K562 (cell line): ENCODE data around the gene SPAG4. TPM values are rescaled to one million over a fixed set of nuclear protein-coding genes. Genes with fewer than 3 reads are reported as not detected.

ENCODE experiments used
- CXXC5 ChIP-seq: fragments of 250-450 bp; sonication (Bioruptor Pico); IDR thresholded peaks from 2 replicates; pipeline ENCODE4 v1.8.0; 2022; ENCODE audit warnings: inconsistent platforms, mild to moderate bottlenecking, moderate library complexity
- DIDO1 ChIP-seq: fragments of 450-650 bp; IDR thresholded peaks from 2 replicates; pipeline ENCODE4 v1.6.1; 2016; ENCODE audit warnings: low read depth, missing biosample characterization, missing genetic modification characterization
- HDAC6 ChIP-seq: IDR thresholded peaks from 2 replicates; pipeline ENCODE4 v1.6.1; 2012; ENCODE audit warnings: low read depth, mild to moderate bottlenecking, control low read depth, inconsistent platforms, low read length, moderate library complexity
- KAT2B ChIP-seq: IDR thresholded peaks from one replicate; pipeline ENCODE4 v1.6.1; 2012; ENCODE audit warnings: low read depth, mild to moderate bottlenecking, control low read depth, inconsistent platforms, low read length, moderate library complexity
- KDM5B ChIP-seq: fragments of 200-600 bp; sonication (generic); IDR thresholded peaks from 2 replicates; pipeline ENCODE4 v1.6.1; 2012; ENCODE audit warnings: low read depth, mild to moderate bottlenecking, moderate library complexity, low read length, control low read depth, inconsistent platforms; ENCODE audit not compliant: insufficient replicate concordance
- LEF1 ChIP-seq: fragments of 450-650 bp; IDR thresholded peaks from 2 replicates; pipeline ENCODE4 v1.6.1; 2016; ENCODE audit warnings: mild to moderate bottlenecking
- MCM7 ChIP-seq, 2 experiments: fragments of 450-650 bp; IDR thresholded peaks; 2 replicates each; pipeline ENCODE4 v1.6.1; 2016 to 2018
- NFE2L1 ChIP-seq: fragments of 450-650 bp; IDR thresholded peaks from 2 replicates; pipeline ENCODE4 v1.6.1; 2016; ENCODE audit warnings: missing genetic modification characterization, low read depth, mild to moderate bottlenecking, missing compliant biosample characterization, moderate library complexity, borderline replicate concordance
- POLR2A ChIP-seq: fragments of 450-650 bp; conservative IDR thresholded peaks from 2 replicates; pipeline ENCODE4 v1.6.1; 2016
- RBM34 ChIP-seq: fragments of 200-400 bp; formaldehyde crosslinking; IDR thresholded peaks from 2 replicates; pipeline ENCODE4 v1.6.1; 2018; ENCODE audit warnings: low read length, borderline replicate concordance; ENCODE audit not compliant: insufficient read depth
- SP1 ChIP-seq: sonication (generic); formaldehyde crosslinking; IDR thresholded peaks from 2 replicates; pipeline ENCODE4 v1.8.1; 2022; ENCODE audit warnings: mild to moderate bottlenecking, missing genetic modification reagents
- SRSF9 ChIP-seq: fragments of 200-400 bp; formaldehyde crosslinking; IDR thresholded peaks from 2 replicates; pipeline ENCODE4 v1.6.1; 2017; ENCODE audit warnings: low read depth, low read length, borderline replicate concordance
- ZNF174 ChIP-seq: fragments of 250-450 bp; sonication (Bioruptor Pico); IDR thresholded peaks from 2 replicates; pipeline ENCODE4 v1.4.0; 2020; ENCODE audit warnings: mild to moderate bottlenecking
- ZNF197 ChIP-seq: fragments of 200-800 bp; sonication (Bioruptor generic); IDR thresholded peaks from 2 replicates; pipeline ENCODE4 v1.6.1; 2016; ENCODE audit warnings: low read depth, missing genetic modification characterization, missing compliant biosample characterization
- ZNF431 ChIP-seq: sonication (generic); formaldehyde crosslinking; IDR thresholded peaks from 2 replicates; pipeline ENCODE4 v1.8.0; 2022; ENCODE audit warnings: mild to moderate bottlenecking, missing genetic modification reagents
- ZNF561 ChIP-seq: fragments of 450-650 bp; formaldehyde crosslinking; conservative IDR thresholded peaks from 2 replicates; pipeline ENCODE4 v1.4.0; 2020; ENCODE audit warnings: mild to moderate bottlenecking, moderate library complexity
- ZNF76 ChIP-seq: fragments of 250-450 bp; sonication (Bioruptor Pico); IDR thresholded peaks from 2 replicates; pipeline ENCODE4 v1.4.0; 2020; ENCODE audit warnings: mild to moderate bottlenecking, moderate library complexity, borderline replicate concordance
- polyA plus RNA-seq, 8 experiments: library from polyadenylated mRNA; depleted of rRNA in 4 of 8; stranded (reverse) in 5 of 8; unstranded in 3 of 8; fragments of >200 nt; fragmentation: Nextera tagmentation in 2 of 8; fragmentation: Illumina TruSeq in 1 of 8; extraction: Ambion mirVana in 2 of 8; extraction: Trizol in 1 of 8; gene quantifications; 2 replicates each; pipeline versions ENCODE4 v1.2.1 to v1.2.3, GENCODE V29; 2011 to 2014; ENCODE audit warnings: inconsistent platforms in 1 of 8, missing spikeins in 1 of 8
- total RNA-seq, 7 experiments: library from RNA; depleted of rRNA in 6 of 7; stranded (reverse); fragments of >200 nt in 6 of 7; fragmentation: Illumina TruSeq in 2 of 7; extraction: Trizol in 2 of 7; gene quantifications; 2 replicates each; pipeline versions ENCODE4 v1.2.1 to v1.2.3, GENCODE V29; 2011 to 2021; ENCODE audit warnings: low replicate concordance in 1 of 7
- TF ChIP-seq, protein P1 (sequence below): fragments of 250-450 bp; sonication (Bioruptor Pico); IDR thresholded peaks from 2 replicates; pipeline ENCODE4 v1.8.0; 2022; ENCODE audit warnings: moderate library complexity, mild to moderate bottlenecking, inconsistent platforms
- TF ChIP-seq, protein P2 (sequence below): fragments of 450-650 bp; IDR thresholded peaks from 2 replicates; pipeline ENCODE4 v1.6.1; 2018; ENCODE audit not compliant: partially characterized antibody
- TF ChIP-seq, protein P3 (sequence below): fragments of 250-450 bp; sonication (Bioruptor Pico); IDR thresholded peaks from 2 replicates; pipeline ENCODE4 v1.4.0; 2020; ENCODE audit warnings: borderline replicate concordance

The SPAG4 gene
- total and polyA plus RNA-seq, 9 of the 15 experiments (the other 6 are each of a cell fraction or from before 2014, with no cell fraction given): 1.6 to 11.4 (median 4.6) TPM

DNA sequence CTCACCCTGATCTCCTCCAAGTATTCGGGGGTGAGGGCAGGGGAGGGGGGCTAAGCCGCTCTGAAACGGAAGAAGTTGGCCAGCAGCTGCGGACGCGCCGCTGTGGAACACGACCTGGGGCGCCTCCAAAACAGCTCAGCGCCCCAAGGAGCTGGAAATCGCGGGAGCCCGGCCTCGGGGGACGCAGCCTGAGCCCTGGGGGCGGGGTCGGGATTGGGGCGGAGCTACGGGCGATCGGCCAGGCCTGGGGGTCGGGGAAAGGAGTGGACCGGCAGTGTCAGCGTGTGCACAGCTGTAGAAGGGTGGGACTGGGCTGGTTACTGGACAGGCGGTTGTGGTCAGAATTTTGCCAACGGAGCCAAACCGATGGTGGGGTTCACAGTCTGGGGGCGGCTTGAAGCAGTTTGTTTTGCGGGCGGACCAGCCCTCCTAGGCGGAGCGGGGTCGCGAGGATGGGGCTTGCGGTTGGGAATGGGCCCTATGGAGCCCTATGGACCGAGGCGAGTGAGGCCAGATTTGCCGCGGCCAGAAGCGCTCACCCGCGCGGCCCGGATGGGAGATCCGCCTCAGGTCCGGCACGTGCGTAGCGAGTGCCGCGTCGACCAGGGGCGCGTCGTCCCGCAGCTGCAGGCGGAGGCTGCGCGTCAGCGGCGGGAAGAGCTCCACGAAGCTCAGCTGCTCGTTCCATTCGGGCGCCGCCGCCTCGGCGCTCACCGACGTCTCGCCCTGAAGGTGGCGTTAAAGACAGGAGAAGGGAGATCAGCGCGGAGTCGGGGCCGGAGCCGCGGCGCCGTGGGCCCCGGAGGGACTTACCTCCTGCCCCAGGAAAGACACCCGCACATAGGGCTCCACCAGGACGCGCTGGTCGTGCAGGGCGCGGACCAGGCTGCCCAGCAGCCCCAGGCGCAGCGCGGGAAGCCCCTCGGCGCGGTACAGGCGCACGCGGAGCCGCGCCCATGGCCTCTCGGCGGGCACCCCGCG, 14.3 kb upstream of the SPAG4 start (continued):
- TF ChIP-seq, protein P1, sequence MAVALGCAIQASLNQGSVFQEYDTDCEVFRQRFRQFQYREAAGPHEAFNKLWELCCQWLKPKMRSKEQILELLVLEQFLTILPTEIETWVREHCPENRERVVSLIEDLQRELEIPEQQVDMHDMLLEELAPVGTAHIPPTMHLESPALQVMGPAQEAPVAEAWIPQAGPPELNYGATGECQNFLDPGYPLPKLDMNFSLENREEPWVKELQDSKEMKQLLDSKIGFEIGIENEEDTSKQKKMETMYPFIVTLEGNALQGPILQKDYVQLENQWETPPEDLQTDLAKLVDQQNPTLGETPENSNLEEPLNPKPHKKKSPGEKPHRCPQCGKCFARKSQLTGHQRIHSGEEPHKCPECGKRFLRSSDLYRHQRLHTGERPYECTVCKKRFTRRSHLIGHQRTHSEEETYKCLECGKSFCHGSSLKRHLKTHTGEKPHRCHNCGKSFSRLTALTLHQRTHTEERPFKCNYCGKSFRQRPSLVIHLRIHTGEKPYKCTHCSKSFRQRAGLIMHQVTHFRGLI (CRISPR knock-in tag): no peak
- TF ChIP-seq RBM34: 0 out of 2 replicates have a peak, but pooled peaks have one; percentile 28
- TF ChIP-seq SP1: no peak
- no peak for TF ChIP-seq NFE2L1 (tag)
- TF ChIP-seq MCM7 (IDR thresholded peaks at IDR 0.05): no peak
- peak; percentile 99 for TF ChIP-seq CXXC5 (CRISPR knock-in tag)
- TF ChIP-seq, protein P2, sequence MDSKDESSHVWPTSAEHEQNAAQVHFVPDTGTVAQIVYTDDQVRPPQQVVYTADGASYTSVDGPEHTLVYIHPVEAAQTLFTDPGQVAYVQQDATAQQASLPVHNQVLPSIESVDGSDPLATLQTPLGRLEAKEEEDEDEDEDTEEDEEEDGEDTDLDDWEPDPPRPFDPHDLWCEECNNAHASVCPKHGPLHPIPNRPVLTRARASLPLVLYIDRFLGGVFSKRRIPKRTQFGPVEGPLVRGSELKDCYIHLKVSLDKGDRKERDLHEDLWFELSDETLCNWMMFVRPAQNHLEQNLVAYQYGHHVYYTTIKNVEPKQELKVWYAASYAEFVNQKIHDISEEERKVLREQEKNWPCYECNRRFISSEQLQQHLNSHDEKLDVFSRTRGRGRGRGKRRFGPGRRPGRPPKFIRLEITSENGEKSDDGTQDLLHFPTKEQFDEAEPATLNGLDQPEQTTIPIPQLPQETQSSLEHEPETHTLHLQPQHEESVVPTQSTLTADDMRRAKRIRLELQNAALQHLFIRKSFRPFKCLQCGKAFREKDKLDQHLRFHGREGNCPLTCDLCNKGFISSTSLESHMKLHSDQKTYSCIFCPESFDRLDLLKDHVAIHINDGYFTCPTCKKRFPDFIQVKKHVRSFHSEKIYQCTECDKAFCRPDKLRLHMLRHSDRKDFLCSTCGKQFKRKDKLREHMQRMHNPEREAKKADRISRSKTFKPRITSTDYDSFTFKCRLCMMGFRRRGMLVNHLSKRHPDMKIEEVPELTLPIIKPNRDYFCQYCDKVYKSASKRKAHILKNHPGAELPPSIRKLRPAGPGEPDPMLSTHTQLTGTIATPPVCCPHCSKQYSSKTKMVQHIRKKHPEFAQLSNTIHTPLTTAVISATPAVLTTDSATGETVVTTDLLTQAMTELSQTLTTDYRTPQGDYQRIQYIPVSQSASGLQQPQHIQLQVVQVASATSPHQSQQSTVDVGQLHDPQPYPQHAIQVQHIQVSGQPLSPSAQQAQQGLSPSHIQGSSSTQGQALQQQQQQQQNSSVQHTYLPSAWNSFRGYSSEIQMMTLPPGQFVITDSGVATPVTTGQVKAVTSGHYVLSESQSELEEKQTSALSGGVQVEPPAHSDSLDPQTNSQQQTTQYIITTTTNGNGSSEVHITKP: peak; percentile 34
- no peak for TF ChIP-seq KAT2B
- no peak for TF ChIP-seq ZNF561
- no peak for TF ChIP-seq KDM5B
- TF ChIP-seq SRSF9: no peak
- no peak for TF ChIP-seq LEF1
- TF ChIP-seq POLR2A: no peak
- TF ChIP-seq ZNF76 (CRISPR knock-in tag): no peak
- no peak for TF ChIP-seq ZNF174
- TF ChIP-seq DIDO1 (tag): no peak
- no peak for TF ChIP-seq HDAC6
- TF ChIP-seq, protein P3, sequence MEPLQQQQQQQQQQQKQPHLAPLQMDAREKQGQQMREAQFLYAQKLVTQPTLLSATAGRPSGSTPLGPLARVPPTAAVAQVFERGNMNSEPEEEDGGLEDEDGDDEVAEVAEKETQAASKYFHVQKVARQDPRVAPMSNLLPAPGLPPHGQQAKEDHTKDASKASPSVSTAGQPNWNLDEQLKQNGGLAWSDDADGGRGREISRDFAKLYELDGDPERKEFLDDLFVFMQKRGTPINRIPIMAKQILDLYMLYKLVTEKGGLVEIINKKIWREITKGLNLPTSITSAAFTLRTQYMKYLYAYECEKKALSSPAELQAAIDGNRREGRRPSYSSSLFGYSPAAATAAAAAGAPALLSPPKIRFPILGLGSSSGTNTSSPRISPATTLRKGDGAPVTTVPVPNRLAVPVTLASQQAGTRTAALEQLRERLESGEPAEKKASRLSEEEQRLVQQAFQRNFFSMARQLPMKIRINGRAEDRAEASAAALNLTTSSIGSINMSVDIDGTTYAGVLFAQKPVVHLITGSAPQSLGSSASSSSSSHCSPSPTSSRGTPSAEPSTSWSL (CRISPR knock-in tag): no peak
- no peak for TF ChIP-seq ZNF197
- TF ChIP-seq ZNF431 (CRISPR knock-in tag): peak; percentile 89
